Transverse colon (tissue), 4 donors: Measurements from ENCODE around the gene DHX57. TPM values are rescaled to one million over a fixed set of nuclear protein-coding genes. Genes with fewer than 3 reads are reported as not detected.
A peak's percentile ranks its signal among the peaks of the same experiment; 100 is the strongest.

Experiments
- DNase-seq: peaks from one replicate; pipeline ENCODE4 v3.0.0-alpha.2; 2019
- H3K27ac ChIP-seq, 4 donors: fragments of 200-600 bp; sonication (generic); 2 replicates each; pipeline ENCODE4 v1.5.1; 2016 to 2018; ENCODE audit warnings: inconsistent platforms in 4 of 4
- H3K27me3 ChIP-seq: fragments of 200-600 bp; sonication (generic); 2 replicates; pipeline ENCODE4 v1.5.1; 2017; ENCODE audit warnings: inconsistent platforms
- H3K36me3 ChIP-seq, 4 donors: fragments of 200-600 bp; sonication (generic); 2 replicates each; pipeline ENCODE4 v1.5.1; 2017 to 2019; ENCODE audit warnings: inconsistent platforms in 4 of 4
- H3K4me1 ChIP-seq, 4 donors: fragments of 200-600 bp; sonication (generic); 2 replicates each; pipeline ENCODE4 v1.5.1; 2017 to 2020; ENCODE audit warnings: inconsistent platforms in 4 of 4
- H3K4me3 ChIP-seq, 4 donors: fragments of 200-600 bp; sonication (generic); 1 replicate in 1 of 4; 2 replicates in 3 of 4; pipeline versions ENCODE4 v1.5.1 to v1.6.1; 2017 to 2019; ENCODE audit warnings: inconsistent platforms in 4 of 4
- H3K9me3 ChIP-seq, 2 donors: fragments of 200-600 bp; sonication (generic); 2 replicates each; pipeline ENCODE4 v1.5.1; 2017 to 2019; ENCODE audit warnings: inconsistent platforms in 2 of 2
- EP300 ChIP-seq: sonication (generic); formaldehyde crosslinking; IDR thresholded peaks from one replicate; pipeline ENCODE4 v1.6.1; 2017; ENCODE audit warnings: antibody characterized with exemption, low read depth
- POLR2A ChIP-seq: fragments of 450-650 bp; IDR thresholded peaks from one replicate; pipeline ENCODE4 v1.6.1; 2016; ENCODE audit warnings: antibody characterized with exemption, mild to moderate bottlenecking, moderate library complexity
- POLR2AphosphoS5 ChIP-seq, 3 donors: sonication (generic); formaldehyde crosslinking; IDR thresholded peaks; one replicate each; pipeline ENCODE4 v1.6.1; 2016; ENCODE audit warnings: antibody characterized with exemption in 3 of 3
- WGBS, 2 donors: methylation state at CpG; one replicate each; pipeline ENCODE4 v1.1.5; 2018; ENCODE audit warnings: low coverage in 1 of 2; 5-methylcytosine and 5-hydroxymethylcytosine counted together
- in situ Hi-C, 4 donors: fragments of 200-750 bp; cut with MboI; loops; one replicate each; pipeline versions ENCODE4 v1.15.0 to v1.15.1; 2017; ENCODE audit warnings: low sequenced_read_pairs in 3 of 4, low pct_ligation_motif_present in 1 of 4, low pct_unique_long_range_greater_than_20kb in 1 of 4
- intact Hi-C: fragments of 100-400 bp; cut with DNase I; formaldehyde crosslinking; loops from one replicate; pipeline ENCODE4 v1.15.1; 2023; ENCODE audit warnings: low total_unique reads
- total RNA-seq, 4 donors: library from RNA; depleted of rRNA; stranded (reverse); fragments of >200 nt; gene quantifications; one replicate each; pipeline ENCODE4 v1.1.0, GENCODE V29; 2016
- TF ChIP-seq, protein P1 (sequence below), 5 experiments: fragments of 200-600 bp in 3 of 5; fragments of 450-650 bp in 2 of 5; sonication (generic) in 3 of 5; IDR thresholded peaks; 1 replicate in 2 of 5; 2 replicates in 3 of 5; pipeline ENCODE4 v1.5.1; 2016 to 2017; ENCODE audit warnings: antibody characterized with exemption in 5 of 5, inconsistent platforms in 3 of 5, mild to moderate bottlenecking in 2 of 5, moderate library complexity in 1 of 5

Gene DHX57
- total RNA-seq, 4 donors from 2014 or later = 1.5 to 29.7 (median 10.6) TPM

DNA sequence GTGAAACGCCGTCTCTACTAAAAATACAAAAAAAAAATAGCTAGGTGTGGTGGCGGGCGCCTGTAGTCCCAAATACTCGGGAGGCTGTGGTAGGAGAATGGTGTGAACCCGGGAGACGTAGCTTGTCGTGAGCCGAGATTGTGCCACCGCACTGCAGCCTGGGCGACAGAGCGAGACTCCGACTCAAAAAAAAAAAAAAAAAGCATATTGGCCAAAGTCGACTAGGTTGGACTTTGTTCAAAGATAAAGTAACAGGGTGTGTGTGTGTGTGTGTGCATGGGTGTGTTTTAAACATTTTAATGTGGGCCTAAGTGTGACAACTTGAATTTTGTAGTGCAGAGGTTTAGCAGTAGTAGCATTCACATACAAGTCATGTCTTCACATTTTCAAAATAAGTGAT is 86.0 kb downstream of the DHX57 start:
- in situ Hi-C loops = no loop called here
- 54 to 79% methylated on average over 14 of the region's 14 CpGs for WGBS, 2 donors
- intact Hi-C loops = no loop called here
- no peaks in the 10 kb centered on the region for H3K36me3 ChIP-seq
- peak; percentile 29 for TF ChIP-seq POLR2A
- no peak for TF ChIP-seq POLR2AphosphoS5 (IDR thresholded peaks at IDR 0.05)
- DNase-seq = peak; percentile 32
- no peaks in the 10 kb centered on the region for H3K9me3 ChIP-seq
- H3K4me1 ChIP-seq = peaks cover 0 to 24% (median 10%) of the 10 kb centered on the region in 4 donors
- no peak overlapping the region for H3K4me3 ChIP-seq
- H3K27me3 ChIP-seq = no peaks in the 10 kb centered on the region
- H3K27ac ChIP-seq = peak overlapping the region; percentile 58 to 73 (median 70)

GRCh38 chr2:38788306-38788705 is 87.4 kb downstream of the DHX57 start:
- peaks cover 0 to 13% (median 5%) of the 10 kb centered on the region in 4 donors for H3K4me1 ChIP-seq
- TF ChIP-seq POLR2A (no peak), EP300 (no peak), POLR2AphosphoS5 (IDR thresholded peaks at IDR 0.05) (no peak)
- TF ChIP-seq, protein P1, sequence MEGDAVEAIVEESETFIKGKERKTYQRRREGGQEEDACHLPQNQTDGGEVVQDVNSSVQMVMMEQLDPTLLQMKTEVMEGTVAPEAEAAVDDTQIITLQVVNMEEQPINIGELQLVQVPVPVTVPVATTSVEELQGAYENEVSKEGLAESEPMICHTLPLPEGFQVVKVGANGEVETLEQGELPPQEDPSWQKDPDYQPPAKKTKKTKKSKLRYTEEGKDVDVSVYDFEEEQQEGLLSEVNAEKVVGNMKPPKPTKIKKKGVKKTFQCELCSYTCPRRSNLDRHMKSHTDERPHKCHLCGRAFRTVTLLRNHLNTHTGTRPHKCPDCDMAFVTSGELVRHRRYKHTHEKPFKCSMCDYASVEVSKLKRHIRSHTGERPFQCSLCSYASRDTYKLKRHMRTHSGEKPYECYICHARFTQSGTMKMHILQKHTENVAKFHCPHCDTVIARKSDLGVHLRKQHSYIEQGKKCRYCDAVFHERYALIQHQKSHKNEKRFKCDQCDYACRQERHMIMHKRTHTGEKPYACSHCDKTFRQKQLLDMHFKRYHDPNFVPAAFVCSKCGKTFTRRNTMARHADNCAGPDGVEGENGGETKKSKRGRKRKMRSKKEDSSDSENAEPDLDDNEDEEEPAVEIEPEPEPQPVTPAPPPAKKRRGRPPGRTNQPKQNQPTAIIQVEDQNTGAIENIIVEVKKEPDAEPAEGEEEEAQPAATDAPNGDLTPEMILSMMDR (IDR thresholded peaks at IDR 0.05) = no peak
- 80 to 86% methylated on average over 4 to 6 of the region's 6 CpGs for WGBS, 2 donors
- in situ Hi-C loops = no loop called here
- no peak for DNase-seq
- intact Hi-C loops = no loop called here
- H3K27me3 ChIP-seq = no peaks in the 10 kb centered on the region
- H3K36me3 ChIP-seq = no peaks in the 10 kb centered on the region
- no peak overlapping the region for H3K27ac ChIP-seq
- no peaks in the 10 kb centered on the region for H3K9me3 ChIP-seq
- no peak overlapping the region for H3K4me3 ChIP-seq

GRCh38 chr2:38783586-38783985 is 92.1 kb downstream of the DHX57 start:
- no peak overlapping the region for H3K4me3 ChIP-seq
- H3K36me3 ChIP-seq = no peaks in the 10 kb centered on the region
- intact Hi-C loops (no loop called here), in situ Hi-C loops (no loop called here)
- H3K27ac ChIP-seq = no peak overlapping the region
- no peaks in the 10 kb centered on the region for H3K27me3 ChIP-seq
- no peaks in the 10 kb centered on the region for H3K9me3 ChIP-seq
- H3K4me1 ChIP-seq = peaks cover 0 to 7% (median 3%) of the 10 kb centered on the region in 4 donors
- TF ChIP-seq EP300 (no peak), POLR2AphosphoS5 (IDR thresholded peaks at IDR 0.05) (no peak), POLR2A (no peak)
- TF ChIP-seq, protein P1 (IDR thresholded peaks at IDR 0.05) = no peak
- DNase-seq = no peak

DNA sequence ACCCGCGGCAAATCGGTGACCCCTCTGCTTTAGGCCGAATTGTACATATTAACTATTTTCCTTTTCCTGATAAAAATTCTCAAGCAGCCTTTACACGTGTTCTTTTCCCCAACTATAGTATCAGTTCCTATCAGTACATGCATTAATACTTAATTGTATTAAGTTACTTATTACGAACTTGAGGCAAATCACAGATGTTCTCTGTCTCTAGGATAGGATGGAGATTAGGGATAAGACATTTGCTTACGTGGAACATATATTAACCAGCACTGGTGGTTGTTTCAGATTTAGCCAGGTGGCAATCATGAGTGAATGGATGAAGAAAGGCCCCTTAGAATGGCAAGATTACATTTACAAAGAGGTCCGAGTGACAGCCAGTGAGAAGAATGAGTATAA is 97.0 kb downstream of the DHX57 start:
- no peaks in the 10 kb centered on the region for H3K27me3 ChIP-seq
- peak overlapping the region; percentile 72 to 81 (median 78) for H3K27ac ChIP-seq
- H3K4me1 ChIP-seq = peaks cover 0 to 14% (median 7%) of the 10 kb centered on the region in 4 donors
- intact Hi-C loops (no loop called here), in situ Hi-C loops (no loop called here)
- peak overlapping the region; percentile 21 to 70 (median 57) for H3K4me3 ChIP-seq
- no peaks in the 10 kb centered on the region for H3K9me3 ChIP-seq
- no peaks in the 10 kb centered on the region for H3K36me3 ChIP-seq
- TF ChIP-seq, protein P1 (IDR thresholded peaks at IDR 0.05) = no peak
- TF ChIP-seq EP300 (no peak), POLR2AphosphoS5 (IDR thresholded peaks at IDR 0.05) (no peak)
- 8% methylated on average over 2 to 8 of the region's 8 CpGs for WGBS, 2 donors
- no peak for DNase-seq

DNA sequence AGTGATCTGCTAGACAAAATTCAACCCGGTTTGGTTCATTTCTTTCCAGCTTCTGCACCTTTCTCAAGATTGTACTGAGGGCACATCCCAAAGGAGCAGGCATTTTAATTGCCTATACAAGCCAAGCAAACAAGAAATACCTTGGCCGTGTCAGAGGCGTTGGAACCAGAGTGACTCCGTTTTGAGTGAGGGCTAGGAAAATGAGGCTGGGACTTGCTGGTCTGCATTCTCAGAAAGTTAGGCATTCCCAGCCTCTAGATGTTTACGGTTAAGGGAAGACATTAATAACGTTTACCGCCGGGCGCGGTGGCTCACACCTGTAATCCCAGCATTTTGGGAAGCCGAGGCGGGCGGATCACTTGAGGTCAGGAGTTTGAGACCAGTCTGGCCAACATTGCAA is 99.2 kb downstream of the DHX57 start:
- TF ChIP-seq POLR2AphosphoS5 (IDR thresholded peaks at IDR 0.05) (no peak), POLR2A (no peak), EP300 (no peak)
- TF ChIP-seq, protein P1 (IDR thresholded peaks at IDR 0.05) = no peak
- intact Hi-C loops = no loop called here
- Histone ChIP-seq H3K4me1 (peaks cover 0 to 14% (median 7%) of the 10 kb centered on the region in 4 donors), H3K4me3 (no peak overlapping the region), H3K27me3 (no peaks in the 10 kb centered on the region), H3K9me3 (no peaks in the 10 kb centered on the region), H3K36me3 (no peaks in the 10 kb centered on the region), H3K27ac (no peak overlapping the region)
- WGBS, 2 donors = 87% methylated on average over 13 of the region's 13 CpGs; no CpG with 5 or more reads in 1 of the 2 donors
- no peak for DNase-seq
- in situ Hi-C loops = no loop called here
